ENCODE measurements around the gene TNC. TPM values are rescaled to one million over a fixed set of nuclear protein-coding genes. Genes with fewer than 3 reads are reported as not detected.

The TNC gene
- total and polyA plus RNA-seq, 2 donors (not counting 3 experiments of a cell fraction or from before 2014, with no cell fraction given) = 0.29 TPM; not detected in 1

GRCh38 chr9:115103746-115104477 is 14.0 kb downstream of the TNC start:
- no TSS peak for BruUV-seq (replicated peaks)
- Histone ChIP-seq H4K20me1 (replicated peaks; ENCODE audit: control insufficient read depth, extremely low read depth, insufficient read depth, low read length) (no peaks in the 10 kb centered on the region), H3K79me2 (ENCODE audit: control insufficient read depth, insufficient read depth, low read length) (no peaks in the 10 kb centered on the region), H3K27me3 (ENCODE audit: control insufficient read depth in 2 of 2, insufficient read depth in 2 of 2, low read length in 2 of 2) (no peaks in the 10 kb centered on the region), H3K9me1 (replicated peaks; ENCODE audit: control insufficient read depth, extremely low read depth, insufficient read depth, low read length) (no peaks in the 10 kb centered on the region), H3K4me1 (ENCODE audit: control insufficient read depth, extremely low read depth, insufficient read depth, low read length) (no peaks in the 10 kb centered on the region), H3K9ac (replicated peaks; ENCODE audit: extremely low read depth, insufficient read depth, low read length) (no peak overlapping the region), H2AFZ (ENCODE audit: low read depth, low read length) (no peak overlapping the region), H3K4me3 (replicated peaks in 1 of 3; ENCODE audit: insufficient read depth in 1 of 3, low read depth in 1 of 3, low read length in 3 of 3) (no peak overlapping the region), H3K9me3 (replicated peaks; ENCODE audit: control insufficient read depth, insufficient read depth, low read length) (no peaks in the 10 kb centered on the region), H3K36me3 (ENCODE audit: control insufficient read depth in 2 of 2, extremely low read depth in 1 of 2, insufficient read depth in 2 of 2, low read length in 2 of 2) (no peaks in the 10 kb centered on the region), H3K4me2 (ENCODE audit: insufficient read depth, low read length) (no peak overlapping the region), H3K27ac (ENCODE audit: insufficient read depth, low read depth, low read length) (no peak overlapping the region)
- ChIA-PET CTCF (interaction anchor here (0.9 kb wide), 1 partner anchor 90 kb away, joined by 4 read pairs; no protein-coding TSS in a partner anchor), POLR2A (no interaction called here)
- TF ChIP-seq, protein P1, sequence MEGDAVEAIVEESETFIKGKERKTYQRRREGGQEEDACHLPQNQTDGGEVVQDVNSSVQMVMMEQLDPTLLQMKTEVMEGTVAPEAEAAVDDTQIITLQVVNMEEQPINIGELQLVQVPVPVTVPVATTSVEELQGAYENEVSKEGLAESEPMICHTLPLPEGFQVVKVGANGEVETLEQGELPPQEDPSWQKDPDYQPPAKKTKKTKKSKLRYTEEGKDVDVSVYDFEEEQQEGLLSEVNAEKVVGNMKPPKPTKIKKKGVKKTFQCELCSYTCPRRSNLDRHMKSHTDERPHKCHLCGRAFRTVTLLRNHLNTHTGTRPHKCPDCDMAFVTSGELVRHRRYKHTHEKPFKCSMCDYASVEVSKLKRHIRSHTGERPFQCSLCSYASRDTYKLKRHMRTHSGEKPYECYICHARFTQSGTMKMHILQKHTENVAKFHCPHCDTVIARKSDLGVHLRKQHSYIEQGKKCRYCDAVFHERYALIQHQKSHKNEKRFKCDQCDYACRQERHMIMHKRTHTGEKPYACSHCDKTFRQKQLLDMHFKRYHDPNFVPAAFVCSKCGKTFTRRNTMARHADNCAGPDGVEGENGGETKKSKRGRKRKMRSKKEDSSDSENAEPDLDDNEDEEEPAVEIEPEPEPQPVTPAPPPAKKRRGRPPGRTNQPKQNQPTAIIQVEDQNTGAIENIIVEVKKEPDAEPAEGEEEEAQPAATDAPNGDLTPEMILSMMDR (IDR thresholded peaks at IDR 0.05; ENCODE audit: extremely low read depth in 1 of 2, insufficient read depth in 1 of 2, low read depth in 1 of 2, low read length in 2 of 2) = no peak
- intact Hi-C loops (cut with micrococcal nuclease) = no loop called here
- FAIRE-seq (no peak), DNase-seq (ENCODE audit: low read depth, low spot score) (no peak)
- dilution Hi-C loops (cut with MboI; ENCODE audit: extremely low pct_ligation_motif_present, low sequenced_read_pairs) = no loop called here

DNA sequence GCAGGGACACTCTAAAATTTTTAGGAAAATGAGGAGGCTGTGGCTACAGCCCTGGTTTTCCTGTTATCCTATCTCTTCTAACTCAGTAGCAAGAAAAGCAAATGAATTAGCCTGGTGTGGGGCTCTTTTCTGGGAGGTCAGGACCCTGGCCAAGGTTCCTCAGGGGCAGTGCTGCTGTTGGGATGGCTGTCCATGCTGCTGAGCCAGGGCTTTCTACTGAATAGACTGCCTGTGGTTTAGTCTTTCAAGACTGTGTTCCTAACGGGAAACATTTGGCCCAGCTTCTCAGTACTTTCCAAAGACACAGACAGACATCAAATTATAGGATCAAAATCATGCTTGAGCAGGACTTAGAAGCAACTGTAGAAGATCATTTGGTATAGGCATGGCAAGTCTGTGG is 18.1 kb downstream of the TNC start:
- Histone ChIP-seq H4K20me1 (replicated peaks; ENCODE audit: control insufficient read depth, extremely low read depth, insufficient read depth, low read length) (no peaks in the 10 kb centered on the region), H3K27ac (ENCODE audit: insufficient read depth, low read depth, low read length) (no peak overlapping the region)
- dilution Hi-C loops (cut with MboI; ENCODE audit: extremely low pct_ligation_motif_present, low sequenced_read_pairs) = no loop called here

More for the DNA sequence above, 18.1 kb downstream of the TNC start:
- Histone ChIP-seq H3K36me3 (ENCODE audit: control insufficient read depth in 2 of 2, extremely low read depth in 1 of 2, insufficient read depth in 2 of 2, low read length in 2 of 2) (no peaks in the 10 kb centered on the region), H2AFZ (ENCODE audit: low read depth, low read length) (no peak overlapping the region), H3K79me2 (ENCODE audit: control insufficient read depth, insufficient read depth, low read length) (no peaks in the 10 kb centered on the region), H3K4me1 (ENCODE audit: control insufficient read depth, extremely low read depth, insufficient read depth, low read length) (no peaks in the 10 kb centered on the region), H3K9ac (replicated peaks; ENCODE audit: extremely low read depth, insufficient read depth, low read length) (no peak overlapping the region), H3K9me3 (replicated peaks; ENCODE audit: control insufficient read depth, insufficient read depth, low read length) (no peaks in the 10 kb centered on the region), H3K9me1 (replicated peaks; ENCODE audit: control insufficient read depth, extremely low read depth, insufficient read depth, low read length) (no peaks in the 10 kb centered on the region), H3K4me3 (replicated peaks in 1 of 3; ENCODE audit: insufficient read depth in 1 of 3, low read depth in 1 of 3, low read length in 3 of 3) (no peak overlapping the region), H3K4me2 (ENCODE audit: insufficient read depth, low read length) (no peak overlapping the region), H3K27me3 (ENCODE audit: control insufficient read depth in 2 of 2, insufficient read depth in 2 of 2, low read length in 2 of 2) (no peaks in the 10 kb centered on the region)
- FAIRE-seq = no peak
- intact Hi-C loops (cut with micrococcal nuclease) = no loop called here
- CTCF ChIA-PET = no interaction called here
- POLR2A ChIA-PET = no interaction called here
- BruUV-seq (replicated peaks) = no TSS peak
- TF ChIP-seq POLR2AphosphoS5 (IDR thresholded peaks at IDR 0.05; ENCODE audit: insufficient read depth, low read depth, low read length) = no peak
- TF ChIP-seq GATA2 (IDR thresholded peaks at IDR 0.05; ENCODE audit: insufficient read depth, insufficient read length, low read depth, low read length) = no peak
- TF ChIP-seq POLR2A (IDR thresholded peaks at IDR 0.05; ENCODE audit: low read depth, low read length) = no peak
- TF ChIP-seq MYC (IDR thresholded peaks at IDR 0.05; ENCODE audit: low read depth, low read length) = no peak
- no peak for TF ChIP-seq JUN (IDR thresholded peaks at IDR 0.05; ENCODE audit: borderline replicate concordance, insufficient read depth, insufficient read length, low read depth)
- no peak for TF ChIP-seq EZH2 (IDR thresholded peaks at IDR 0.05; ENCODE audit: borderline replicate concordance, low read depth, low read length, severe bottlenecking)
- DNase-seq (ENCODE audit: low read depth, low spot score) = no peak

Data from endothelial cell of umbilical vein (primary cell).